CD14-positive monocyte (primary cell): ENCODE data around the gene PIK3C2B. TPM values are rescaled to one million over a fixed set of nuclear protein-coding genes. Genes with fewer than 3 reads are reported as not detected.
A peak's percentile ranks its signal among the peaks of the same experiment; 100 is the strongest.

ENCODE experiments used
- DNase-seq, 3 donors: peaks; one replicate each; pipeline ENCODE4 v3.0.0-alpha.2; 2011 to 2022
- H2AFZ ChIP-seq: 2 replicates; pipeline ENCODE4 v1.6.0; 2012; ENCODE audit warnings: mild to moderate bottlenecking, low read depth, low read length, inconsistent platforms; ENCODE audit not compliant: insufficient read depth, poor library complexity, severe bottlenecking
- H3K27ac ChIP-seq, 2 donors: 1 replicate in 1 of 2; 2 replicates in 1 of 2; pipeline ENCODE4 v1.5.1; 2012 to 2013; ENCODE audit warnings: low read length in 2 of 2, control low read depth in 1 of 2, inconsistent platforms in 1 of 2, low read depth in 1 of 2, mild to moderate bottlenecking in 1 of 2
- H3K27me3 ChIP-seq, 2 donors: one replicate each; pipeline versions ENCODE4 v1.6.0 to v1.6.1; 2011 to 2013; ENCODE audit warnings: low read length in 2 of 2; ENCODE audit not compliant: control insufficient read depth in 2 of 2, insufficient read depth in 2 of 2
- H3K36me3 ChIP-seq, 2 donors: replicated peaks in 1 of 2; 1 replicate in 1 of 2; 2 replicates in 1 of 2; pipeline versions ENCODE4 v1.5.1 to v1.6.1; 2012 to 2013; ENCODE audit warnings: low read length in 2 of 2, control low read depth in 1 of 2, inconsistent platforms in 1 of 2, mild to moderate bottlenecking in 1 of 2; ENCODE audit not compliant: insufficient read depth in 2 of 2, control insufficient read depth in 1 of 2
- H3K4me1 ChIP-seq, 2 donors: 1 replicate in 1 of 2; 2 replicates in 1 of 2; pipeline versions ENCODE4 v1.5.1 to v1.6.1; 2012 to 2013; ENCODE audit warnings: low read length in 2 of 2, control low read depth in 1 of 2, inconsistent platforms in 1 of 2, mild to moderate bottlenecking in 1 of 2, moderate library complexity in 1 of 2; ENCODE audit not compliant: insufficient read depth in 2 of 2, control insufficient read depth in 1 of 2
- H3K4me2 ChIP-seq: replicated peaks from 2 replicates; pipeline ENCODE3; 2012; ENCODE audit warnings: low read length, moderate library complexity, mild to moderate bottlenecking; ENCODE audit not compliant: poor library complexity, severe bottlenecking; ENCODE audit errors: extremely low read depth
- H3K4me3 ChIP-seq, 3 experiments: fragments of 200-600 bp in 1 of 3; sonication (generic) in 1 of 3; replicated peaks in 1 of 3; 1 replicate in 2 of 3; 2 replicates in 1 of 3; pipeline ENCODE4 v1.5.1; 2011 to 2013; ENCODE audit warnings: low read length in 3 of 3, mild to moderate bottlenecking in 3 of 3, control low read depth in 2 of 3, low read depth in 2 of 3, inconsistent platforms in 1 of 3, moderate library complexity in 1 of 3
- H3K79me2 ChIP-seq: 2 replicates; pipeline ENCODE4 v1.6.0; 2012; ENCODE audit warnings: mild to moderate bottlenecking, control low read depth, inconsistent platforms, low read length, moderate library complexity; ENCODE audit not compliant: insufficient read depth
- H3K9ac ChIP-seq: 2 replicates; pipeline ENCODE4 v1.6.0; 2017; ENCODE audit warnings: low read length, mild to moderate bottlenecking; ENCODE audit not compliant: insufficient read depth, poor library complexity, severe bottlenecking
- H3K9me3 ChIP-seq, 2 donors: replicated peaks in 1 of 2; 1 replicate in 1 of 2; 2 replicates in 1 of 2; pipeline versions ENCODE4 v1.5.1 to v1.6.1; 2012 to 2013; ENCODE audit warnings: low read length in 2 of 2, control low read depth in 1 of 2; ENCODE audit not compliant: control insufficient read depth in 1 of 2, insufficient read depth in 1 of 2
- H4K20me1 ChIP-seq: 2 replicates; pipeline ENCODE4 v1.6.0; 2012; ENCODE audit warnings: mild to moderate bottlenecking, low read length, control low read depth, moderate library complexity; ENCODE audit not compliant: insufficient read depth
- H3K27ac Mint-ChIP-seq, 7 donors: one replicate each; pipeline ENCODE4 v1.8.0; 2020; ENCODE audit warnings: mild to moderate bottlenecking in 7 of 7, mixed read lengths in 7 of 7, moderate library complexity in 6 of 7, inconsistent platforms in 2 of 7
- H3K27me3 Mint-ChIP-seq, 3 donors: one replicate each; pipeline ENCODE4 v1.8.0; 2021 to 2022; ENCODE audit warnings: low read depth in 3 of 3, mild to moderate bottlenecking in 3 of 3, mixed read lengths in 3 of 3, moderate library complexity in 3 of 3, inconsistent platforms in 1 of 3
- H3K36me3 Mint-ChIP-seq, 2 donors: one replicate each; pipeline ENCODE4 v1.8.0; 2020; ENCODE audit warnings: mixed read lengths in 2 of 2, inconsistent platforms in 1 of 2, mild to moderate bottlenecking in 1 of 2
- H3K4me1 Mint-ChIP-seq: one replicate; pipeline ENCODE4 v1.8.0; 2020; ENCODE audit warnings: mild to moderate bottlenecking, mixed read lengths
- H3K4me3 Mint-ChIP-seq, 2 donors: one replicate each; pipeline ENCODE4 v1.8.0; 2020; ENCODE audit warnings: mild to moderate bottlenecking in 2 of 2, mixed read lengths in 2 of 2, moderate library complexity in 1 of 2
- H3K9me3 Mint-ChIP-seq, 7 donors: one replicate each; pipeline ENCODE4 v1.8.0; 2020 to 2022; ENCODE audit warnings: mixed read lengths in 7 of 7, mild to moderate bottlenecking in 6 of 7, moderate library complexity in 6 of 7, inconsistent platforms in 2 of 7
- WGBS: methylation state at CpG from one replicate; pipeline ENCODE4 v1.1.5; 2013; ENCODE audit warnings: missing lambda C conversion rate; ENCODE audit not compliant: insufficient coverage; 5-methylcytosine and 5-hydroxymethylcytosine counted together
- intact Hi-C, 2 donors: fragments of 100-400 bp; cut with micrococcal nuclease; formaldehyde crosslinking; loops; one replicate each; pipeline versions ENCODE4 v1.15.0 to v1.15.1; 2023
- polyA plus RNA-seq, 3 donors: library from polyadenylated mRNA; depleted of rRNA in 1 of 3; unstranded in 2 of 3; stranded (reverse) in 1 of 3; fragments of 300-500 nt in 2 of 3; fragments of >200 nt in 1 of 3; fragmentation: Illumina TruSeq in 2 of 3; gene quantifications; 1 replicate in 2 of 3; 2 replicates in 1 of 3; pipeline ENCODE4 v1.2.3, GENCODE V29; 2012 to 2021
- TF ChIP-seq, protein P1 (sequence below): fragments of 200-600 bp; IDR thresholded peaks from one replicate; pipeline ENCODE4 v1.8.0; 2022; ENCODE audit warnings: antibody characterized with exemption, mild to moderate bottlenecking

PIK3C2B gene
- polyA plus RNA-seq, 3 donors = 0.04 to 1.4 TPM; not detected in 1

DNA sequence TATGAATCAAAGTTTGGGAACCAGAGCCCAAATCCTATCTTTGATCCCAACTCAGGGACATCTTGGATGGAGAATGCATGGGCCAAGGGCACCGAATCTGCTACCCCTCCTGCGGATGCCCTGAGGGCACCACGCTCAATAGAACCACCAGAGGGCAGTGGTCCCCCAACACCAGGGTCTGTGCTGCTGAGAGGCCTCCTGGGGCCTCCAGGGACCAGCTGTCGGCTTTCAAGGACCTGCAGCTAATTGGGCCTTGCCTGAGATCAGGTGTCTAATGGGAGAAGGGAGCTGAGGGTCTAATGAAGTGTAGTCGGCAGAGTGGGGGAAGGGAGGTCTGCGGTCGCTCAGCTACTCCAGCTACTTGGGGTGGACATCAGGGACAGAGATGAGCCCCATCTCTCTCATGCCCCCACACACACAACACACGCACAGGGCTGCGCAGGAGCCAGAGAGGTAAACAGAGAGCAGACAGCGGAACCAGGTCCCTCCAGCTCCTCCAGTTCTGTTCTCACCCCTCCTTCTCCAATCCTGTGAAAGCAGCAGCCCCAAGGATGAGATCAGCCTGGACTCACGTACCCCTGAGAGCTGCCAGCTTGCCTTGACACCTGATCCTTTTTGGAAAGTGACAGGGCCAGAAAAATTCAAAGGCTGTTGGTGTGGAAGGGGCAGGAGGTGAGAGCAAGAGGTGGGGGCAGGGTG is 48.0 kb downstream of the PIK3C2B start:
- intact Hi-C loops = loop anchor here (1.0 to 5.0 kb wide), 2 partner anchors 56 to 57 kb away; no protein-coding TSS in a partner anchor
- Histone ChIP-seq H4K20me1 (no peaks in the 10 kb centered on the region), H3K79me2 (no peaks in the 10 kb centered on the region), H3K36me3 (peaks cover 6 to 18% of the 10 kb centered on the region in 2 donors), H3K27me3 (no peaks in the 10 kb centered on the region), H3K4me1 (peaks cover 5 to 7% of the 10 kb centered on the region in 2 donors), H3K27ac (no peak overlapping the region), H3K9me3 (no peaks in the 10 kb centered on the region), H3K9ac (no peak overlapping the region), H2AFZ (no peak overlapping the region), H3K4me2 (no peak overlapping the region), H3K4me3 (no peak overlapping the region)
- peaks cover 30 to 36% of the 10 kb centered on the region in 2 donors for H3K36me3 Mint-ChIP-seq
- H3K4me3 Mint-ChIP-seq = no peak overlapping the region
- WGBS = 46% methylated on average over 6 of the region's 11 CpGs
- no peaks in the 10 kb centered on the region for H3K9me3 Mint-ChIP-seq
- peak overlapping the region in 1 of 7 donors; percentile 56 for H3K27ac Mint-ChIP-seq
- peaks cover 13% of the 10 kb centered on the region for H3K4me1 Mint-ChIP-seq
- peaks cover 0 to 5% (median 2%) of the 10 kb centered on the region in 3 donors for H3K27me3 Mint-ChIP-seq
- DNase-seq = peak; percentile 52 to 67 (median 65)
- TF ChIP-seq, protein P1, sequence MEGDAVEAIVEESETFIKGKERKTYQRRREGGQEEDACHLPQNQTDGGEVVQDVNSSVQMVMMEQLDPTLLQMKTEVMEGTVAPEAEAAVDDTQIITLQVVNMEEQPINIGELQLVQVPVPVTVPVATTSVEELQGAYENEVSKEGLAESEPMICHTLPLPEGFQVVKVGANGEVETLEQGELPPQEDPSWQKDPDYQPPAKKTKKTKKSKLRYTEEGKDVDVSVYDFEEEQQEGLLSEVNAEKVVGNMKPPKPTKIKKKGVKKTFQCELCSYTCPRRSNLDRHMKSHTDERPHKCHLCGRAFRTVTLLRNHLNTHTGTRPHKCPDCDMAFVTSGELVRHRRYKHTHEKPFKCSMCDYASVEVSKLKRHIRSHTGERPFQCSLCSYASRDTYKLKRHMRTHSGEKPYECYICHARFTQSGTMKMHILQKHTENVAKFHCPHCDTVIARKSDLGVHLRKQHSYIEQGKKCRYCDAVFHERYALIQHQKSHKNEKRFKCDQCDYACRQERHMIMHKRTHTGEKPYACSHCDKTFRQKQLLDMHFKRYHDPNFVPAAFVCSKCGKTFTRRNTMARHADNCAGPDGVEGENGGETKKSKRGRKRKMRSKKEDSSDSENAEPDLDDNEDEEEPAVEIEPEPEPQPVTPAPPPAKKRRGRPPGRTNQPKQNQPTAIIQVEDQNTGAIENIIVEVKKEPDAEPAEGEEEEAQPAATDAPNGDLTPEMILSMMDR = peak; percentile 78

DNA sequence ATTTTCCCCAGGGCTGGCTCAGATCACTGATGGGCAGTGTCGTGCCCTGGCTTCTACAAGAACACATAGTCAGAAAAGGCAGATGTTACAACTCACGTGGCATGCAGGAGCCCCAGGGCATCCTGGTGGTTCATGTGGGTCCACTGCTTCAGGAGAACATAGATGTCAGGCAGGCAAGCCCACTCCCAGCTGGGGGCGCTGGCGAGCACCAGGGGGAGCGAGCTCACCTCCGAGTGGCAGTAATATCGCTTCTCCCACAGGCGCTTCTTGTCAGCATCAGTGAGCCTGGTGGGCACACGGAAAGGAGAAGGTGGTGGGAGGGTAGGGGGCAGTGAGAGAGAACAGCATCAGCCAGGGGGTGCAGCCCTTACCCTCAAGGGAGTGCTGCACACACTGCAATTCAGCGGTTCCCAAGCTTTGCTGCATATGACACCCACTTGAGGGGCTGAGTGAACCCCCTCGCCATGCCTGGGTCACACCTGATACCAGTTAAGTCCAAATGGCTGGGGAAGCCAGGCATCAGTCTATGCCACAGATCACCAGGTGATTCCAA is 48.7 kb downstream of the PIK3C2B start:
- Histone ChIP-seq H3K4me3 (no peak overlapping the region), H4K20me1 (no peaks in the 10 kb centered on the region), H3K9me3 (no peaks in the 10 kb centered on the region), H3K27ac (no peak overlapping the region), H3K36me3 (peaks cover 6 to 18% of the 10 kb centered on the region in 2 donors), H3K4me1 (peaks cover 5 to 7% of the 10 kb centered on the region in 2 donors), H3K27me3 (no peaks in the 10 kb centered on the region), H3K79me2 (no peaks in the 10 kb centered on the region), H2AFZ (no peak overlapping the region), H3K4me2 (no peak overlapping the region), H3K9ac (no peak overlapping the region)
- 63% methylated on average over 10 of the region's 11 CpGs for WGBS
- intact Hi-C loops = loop anchor here (1.0 to 5.0 kb wide), 2 partner anchors 56 to 57 kb away; no protein-coding TSS in a partner anchor
- no peak overlapping the region for H3K27ac Mint-ChIP-seq
- H3K9me3 Mint-ChIP-seq = no peaks in the 10 kb centered on the region
- TF ChIP-seq, protein P1 = no peak
- H3K4me3 Mint-ChIP-seq = no peak overlapping the region
- H3K27me3 Mint-ChIP-seq = peaks cover 0 to 5% (median 2%) of the 10 kb centered on the region in 3 donors
- DNase-seq = no peak
- peaks cover 30 to 36% of the 10 kb centered on the region in 2 donors for H3K36me3 Mint-ChIP-seq
- peaks cover 13% of the 10 kb centered on the region for H3K4me1 Mint-ChIP-seq

Other genes with a start within 250 kb of the PIK3C2B start
- under 1 TPM in 2 of 3 donors, not detected in 1; 0.08 TPM for gene PLEKHA6, start 134.9 kb downstream of the PIK3C2B start, polyA plus RNA-seq
- 100 to 1,000 TPM in 1 of 3 donors, 10 to 100 TPM in 2; 31.1 to 117 (median 31.8) TPM for gene PPP1R15B, start 83.0 kb downstream of the PIK3C2B start, polyA plus RNA-seq
- 10 to 100 TPM in 2 of 3 donors, 1 to 10 TPM in 1; 7.8 to 37.0 (median 10.2) TPM for gene MDM4, start 21.6 kb upstream of the PIK3C2B start, polyA plus RNA-seq
- gene LRRN2, start 190.9 kb upstream of the PIK3C2B start, polyA plus RNA-seq = not detected